B cell (primary cell): ENCODE measurements around the gene GRID2.

Experiments
- EZH2 ChIP-seq: IDR thresholded peaks from 2 replicates; pipeline ENCODE4 v1.6.1; 2012; ENCODE audit warnings: borderline replicate concordance, low read depth, mild to moderate bottlenecking, moderate library complexity, low read length; ENCODE audit not compliant: insufficient read depth, poor library complexity, severe bottlenecking
- TF ChIP-seq, protein P1 (sequence below): fragments of 200-600 bp; IDR thresholded peaks from one replicate; pipeline ENCODE4 v1.8.0; 2022; ENCODE audit warnings: antibody characterized with exemption, mild to moderate bottlenecking

DNA sequence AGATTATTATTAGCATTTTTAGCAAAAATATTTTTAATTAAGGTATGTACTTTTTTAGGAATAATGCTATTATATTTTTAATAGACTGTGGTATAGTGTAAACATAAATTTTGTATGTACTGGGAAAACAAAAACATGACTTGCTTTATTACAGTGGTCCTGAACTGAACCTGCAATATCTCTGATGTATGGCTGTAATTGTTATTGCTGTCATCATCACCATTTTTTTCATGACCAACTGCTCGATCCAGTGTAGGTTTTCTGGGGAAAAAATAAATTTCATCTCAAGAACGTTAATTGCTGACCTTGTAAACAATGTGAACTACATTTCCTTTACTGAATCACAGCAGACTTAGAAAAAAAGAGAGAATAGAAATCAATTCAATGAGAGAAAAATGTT, 1441.2 kb downstream of the GRID2 start:
- TF ChIP-seq, protein P1, sequence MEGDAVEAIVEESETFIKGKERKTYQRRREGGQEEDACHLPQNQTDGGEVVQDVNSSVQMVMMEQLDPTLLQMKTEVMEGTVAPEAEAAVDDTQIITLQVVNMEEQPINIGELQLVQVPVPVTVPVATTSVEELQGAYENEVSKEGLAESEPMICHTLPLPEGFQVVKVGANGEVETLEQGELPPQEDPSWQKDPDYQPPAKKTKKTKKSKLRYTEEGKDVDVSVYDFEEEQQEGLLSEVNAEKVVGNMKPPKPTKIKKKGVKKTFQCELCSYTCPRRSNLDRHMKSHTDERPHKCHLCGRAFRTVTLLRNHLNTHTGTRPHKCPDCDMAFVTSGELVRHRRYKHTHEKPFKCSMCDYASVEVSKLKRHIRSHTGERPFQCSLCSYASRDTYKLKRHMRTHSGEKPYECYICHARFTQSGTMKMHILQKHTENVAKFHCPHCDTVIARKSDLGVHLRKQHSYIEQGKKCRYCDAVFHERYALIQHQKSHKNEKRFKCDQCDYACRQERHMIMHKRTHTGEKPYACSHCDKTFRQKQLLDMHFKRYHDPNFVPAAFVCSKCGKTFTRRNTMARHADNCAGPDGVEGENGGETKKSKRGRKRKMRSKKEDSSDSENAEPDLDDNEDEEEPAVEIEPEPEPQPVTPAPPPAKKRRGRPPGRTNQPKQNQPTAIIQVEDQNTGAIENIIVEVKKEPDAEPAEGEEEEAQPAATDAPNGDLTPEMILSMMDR: no peak
- no peak for TF ChIP-seq EZH2
